ENCODE data around the gene UGGT2. TPM values are rescaled to one million over a fixed set of nuclear protein-coding genes. Genes with fewer than 3 reads are reported as not detected.

UGGT2 gene
- total RNA-seq, 2 donors from 2014 or later, result 21.1 to 26.1 TPM

DNA sequence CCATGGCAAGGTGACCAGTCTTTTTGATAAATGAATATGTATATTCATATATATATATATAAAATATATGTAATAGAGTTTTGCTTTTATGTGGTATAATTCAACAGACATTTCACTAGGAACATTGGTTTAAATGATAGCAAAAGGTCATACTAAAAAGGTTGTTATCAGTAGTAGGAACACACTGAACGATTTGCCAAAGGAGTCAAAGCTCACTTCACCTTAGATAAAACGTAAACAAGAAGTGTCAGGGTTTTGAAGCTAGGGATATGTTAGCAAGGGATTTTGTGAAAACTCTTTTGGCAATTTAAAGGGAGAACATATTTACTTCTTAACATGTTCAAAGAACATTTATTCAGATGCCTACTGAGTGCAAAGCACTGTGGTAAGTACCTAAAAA is 28.7 kb upstream of the UGGT2 start:
- H3K4me1 ChIP-seq (replicated peaks), result no peaks in the 10 kb centered on the region
- TF ChIP-seq, protein P1, sequence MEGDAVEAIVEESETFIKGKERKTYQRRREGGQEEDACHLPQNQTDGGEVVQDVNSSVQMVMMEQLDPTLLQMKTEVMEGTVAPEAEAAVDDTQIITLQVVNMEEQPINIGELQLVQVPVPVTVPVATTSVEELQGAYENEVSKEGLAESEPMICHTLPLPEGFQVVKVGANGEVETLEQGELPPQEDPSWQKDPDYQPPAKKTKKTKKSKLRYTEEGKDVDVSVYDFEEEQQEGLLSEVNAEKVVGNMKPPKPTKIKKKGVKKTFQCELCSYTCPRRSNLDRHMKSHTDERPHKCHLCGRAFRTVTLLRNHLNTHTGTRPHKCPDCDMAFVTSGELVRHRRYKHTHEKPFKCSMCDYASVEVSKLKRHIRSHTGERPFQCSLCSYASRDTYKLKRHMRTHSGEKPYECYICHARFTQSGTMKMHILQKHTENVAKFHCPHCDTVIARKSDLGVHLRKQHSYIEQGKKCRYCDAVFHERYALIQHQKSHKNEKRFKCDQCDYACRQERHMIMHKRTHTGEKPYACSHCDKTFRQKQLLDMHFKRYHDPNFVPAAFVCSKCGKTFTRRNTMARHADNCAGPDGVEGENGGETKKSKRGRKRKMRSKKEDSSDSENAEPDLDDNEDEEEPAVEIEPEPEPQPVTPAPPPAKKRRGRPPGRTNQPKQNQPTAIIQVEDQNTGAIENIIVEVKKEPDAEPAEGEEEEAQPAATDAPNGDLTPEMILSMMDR (IDR thresholded peaks at IDR 0.05), result no peak
- TF ChIP-seq POLR2AphosphoS5 (IDR thresholded peaks at IDR 0.05) (no peak), POLR2A (IDR thresholded peaks at IDR 0.05) (no peak)

GRCh38 chr13:96080676-96081075 is 27.5 kb upstream of the UGGT2 start:
- no peaks in the 10 kb centered on the region for H3K36me3 ChIP-seq
- TF ChIP-seq, protein P1 (IDR thresholded peaks at IDR 0.05), result no peak
- TF ChIP-seq POLR2AphosphoS5 (IDR thresholded peaks at IDR 0.05) (no peak), POLR2A (IDR thresholded peaks at IDR 0.05) (no peak)
- no peaks in the 10 kb centered on the region for H3K9me3 ChIP-seq
- no peak overlapping the region for H3K27ac ChIP-seq
- H3K4me1 ChIP-seq (replicated peaks), result no peaks in the 10 kb centered on the region
- WGBS, result 87% methylated on average over 5 of the region's 5 CpGs
- no peak overlapping the region for H3K4me3 ChIP-seq
- no peaks in the 10 kb centered on the region for H3K27me3 ChIP-seq (replicated peaks; ENCODE audit: insufficient read depth)
- DNase-seq (ENCODE audit: low spot score), result no peak
- intact Hi-C loops (cut with DNase I), result no loop called here

More for the DNA sequence above, 28.7 kb upstream of the UGGT2 start:
- intact Hi-C loops (cut with DNase I), result no loop called here
- no peak for DNase-seq (ENCODE audit: low spot score)
- H3K36me3 ChIP-seq, result no peaks in the 10 kb centered on the region
- 48% methylated on average over 2 of the region's 2 CpGs for WGBS
- no peaks in the 10 kb centered on the region for H3K9me3 ChIP-seq
- no peak overlapping the region for H3K4me3 ChIP-seq
- no peak overlapping the region for H3K27ac ChIP-seq
- no peaks in the 10 kb centered on the region for H3K27me3 ChIP-seq (replicated peaks; ENCODE audit: insufficient read depth)

- no peaks in the 10 kb centered on the region for H3K9me3 ChIP-seq
- WGBS, result 82% methylated on average over 3 of the region's 3 CpGs
- TF ChIP-seq, protein P1 (IDR thresholded peaks at IDR 0.05), result peak in 1 of 4 experiments; percentile 14
- TF ChIP-seq POLR2A (IDR thresholded peaks at IDR 0.05), result no peak
- no peak overlapping the region for H3K27ac ChIP-seq
- no peaks in the 10 kb centered on the region for H3K36me3 ChIP-seq
- H3K4me3 ChIP-seq, result no peak overlapping the region
- H3K27me3 ChIP-seq (replicated peaks; ENCODE audit: insufficient read depth), result no peaks in the 10 kb centered on the region
- intact Hi-C loops (cut with DNase I), result no loop called here
- DNase-seq (ENCODE audit: low spot score), result no peak
- no peaks in the 10 kb centered on the region for H3K4me1 ChIP-seq (replicated peaks)
These were observed 22.8 kb upstream of the UGGT2 start for GRCh38 chr13:96075953-96076543.

DNA sequence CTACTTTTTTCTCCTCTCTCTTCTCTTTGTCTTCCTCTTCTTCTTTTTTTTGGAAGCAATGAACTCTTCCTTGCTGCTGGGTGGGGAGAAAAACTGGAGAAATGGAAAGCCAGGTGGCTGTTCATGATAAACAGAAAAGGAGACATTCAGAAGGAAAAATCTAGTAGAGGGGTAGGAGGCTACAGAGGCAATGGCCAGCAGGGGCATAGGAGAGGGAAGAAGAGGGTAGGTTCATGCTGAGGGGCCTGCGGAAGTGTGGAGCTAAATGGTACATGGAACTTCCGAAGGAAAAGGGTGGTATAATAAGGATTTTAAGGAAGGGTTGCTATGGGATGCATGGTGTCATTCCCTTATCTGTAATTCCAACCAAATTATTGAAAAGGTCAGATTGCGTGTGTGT is 19.2 kb upstream of the UGGT2 start:
- intact Hi-C loops (cut with DNase I), result no loop called here
- Histone ChIP-seq H3K36me3 (no peaks in the 10 kb centered on the region), H3K27ac (no peak overlapping the region), H3K27me3 (replicated peaks; ENCODE audit: insufficient read depth) (no peaks in the 10 kb centered on the region), H3K4me1 (replicated peaks) (no peaks in the 10 kb centered on the region), H3K4me3 (no peak overlapping the region), H3K9me3 (no peaks in the 10 kb centered on the region)
- DNase-seq (ENCODE audit: low spot score), result no peak
- WGBS, result 73% methylated on average over 3 of the region's 3 CpGs
- no peak for TF ChIP-seq POLR2A (IDR thresholded peaks at IDR 0.05)
- no peak for TF ChIP-seq POLR2AphosphoS5 (IDR thresholded peaks at IDR 0.05)
- TF ChIP-seq, protein P1 (IDR thresholded peaks at IDR 0.05), result no peak

DNA sequence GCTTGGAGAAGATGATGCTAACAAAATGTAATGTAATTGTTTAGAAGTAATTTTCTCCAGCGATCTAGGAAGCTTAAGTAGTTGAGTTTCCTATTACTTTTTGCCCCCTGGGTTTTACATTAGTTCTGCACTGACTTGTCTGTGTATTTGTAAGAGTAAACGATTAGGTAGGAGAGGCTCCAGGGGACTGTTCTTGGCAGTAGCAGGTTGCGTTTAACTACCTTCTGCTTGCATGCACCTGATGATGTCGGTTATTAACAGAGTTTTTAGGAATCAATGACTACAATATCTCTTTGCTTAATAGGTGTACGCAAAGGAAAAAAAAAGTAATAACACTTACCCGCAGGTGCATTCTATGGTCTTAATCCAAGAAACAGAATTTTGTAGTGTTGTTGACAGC is 18.3 kb upstream of the UGGT2 start:
- no peak for DNase-seq (ENCODE audit: low spot score)
- no peaks in the 10 kb centered on the region for H3K4me1 ChIP-seq (replicated peaks)
- H3K4me3 ChIP-seq, result no peak overlapping the region
- no peaks in the 10 kb centered on the region for H3K9me3 ChIP-seq
- H3K27ac ChIP-seq, result no peak overlapping the region
- WGBS, result 47% methylated on average over 6 of the region's 6 CpGs
- no peaks in the 10 kb centered on the region for H3K27me3 ChIP-seq (replicated peaks; ENCODE audit: insufficient read depth)
- H3K36me3 ChIP-seq, result no peaks in the 10 kb centered on the region
- intact Hi-C loops (cut with DNase I), result no loop called here
- TF ChIP-seq POLR2AphosphoS5 (IDR thresholded peaks at IDR 0.05), result no peak
- TF ChIP-seq POLR2A (IDR thresholded peaks at IDR 0.05), result no peak
- TF ChIP-seq, protein P1 (IDR thresholded peaks at IDR 0.05), result no peak

Data from prostate gland (tissue), 2 donors.